Osteocyte (in vitro differentiated cells): ENCODE results near the gene EFS. TPM values are rescaled to one million over a fixed set of nuclear protein-coding genes. Genes with fewer than 3 reads are reported as not detected.

Source experiments
- DNase-seq: peaks from one replicate; pipeline ENCODE4 v3.0.0; 2021; ENCODE audit warnings: mixed read lengths; ENCODE audit not compliant: unreplicated experiment; ENCODE audit errors: extremely low spot score
- H3K27ac Mint-ChIP-seq: one replicate; pipeline ENCODE4 v1.8.0; 2021; ENCODE audit warnings: mild to moderate bottlenecking, mixed read lengths; ENCODE audit not compliant: unreplicated experiment
- H3K27me3 Mint-ChIP-seq: one replicate; pipeline ENCODE4 v1.8.0; 2021; ENCODE audit warnings: mixed read lengths; ENCODE audit not compliant: unreplicated experiment
- H3K36me3 Mint-ChIP-seq: one replicate; pipeline ENCODE4 v1.8.0; 2021; ENCODE audit warnings: mixed read lengths; ENCODE audit not compliant: unreplicated experiment
- H3K4me1 Mint-ChIP-seq: one replicate; pipeline ENCODE4 v1.8.0; 2021; ENCODE audit warnings: mixed read lengths; ENCODE audit not compliant: unreplicated experiment
- H3K4me3 Mint-ChIP-seq: one replicate; pipeline ENCODE4 v1.8.0; 2021; ENCODE audit warnings: mild to moderate bottlenecking, moderate library complexity, mixed read lengths; ENCODE audit not compliant: unreplicated experiment
- H3K9me3 Mint-ChIP-seq: one replicate; pipeline ENCODE4 v1.8.0; 2021; ENCODE audit warnings: mixed read lengths; ENCODE audit not compliant: unreplicated experiment
- CTCF ChIP-seq: fragments of 200-600 bp; sonication (generic); IDR thresholded peaks from 2 replicates; pipeline ENCODE4 v1.5.0; 2021; ENCODE audit warnings: antibody characterized with exemption, mild to moderate bottlenecking, moderate library complexity
- microRNA-seq: library from miRNA; unstranded; fragments of <30 nt; microRNA quantifications from one replicate; pipeline ENCODE4 v1.1.0, GENCODE V29; 2020; ENCODE audit not compliant: unreplicated experiment
- total RNA-seq: library from RNA; stranded (reverse); gene quantifications from 2 replicates; pipeline ENCODE4 v1.2.1, GENCODE V29; 2021

EFS gene
- total RNA-seq, 1 donor from 2014 or later = 31.9 TPM

DNA sequence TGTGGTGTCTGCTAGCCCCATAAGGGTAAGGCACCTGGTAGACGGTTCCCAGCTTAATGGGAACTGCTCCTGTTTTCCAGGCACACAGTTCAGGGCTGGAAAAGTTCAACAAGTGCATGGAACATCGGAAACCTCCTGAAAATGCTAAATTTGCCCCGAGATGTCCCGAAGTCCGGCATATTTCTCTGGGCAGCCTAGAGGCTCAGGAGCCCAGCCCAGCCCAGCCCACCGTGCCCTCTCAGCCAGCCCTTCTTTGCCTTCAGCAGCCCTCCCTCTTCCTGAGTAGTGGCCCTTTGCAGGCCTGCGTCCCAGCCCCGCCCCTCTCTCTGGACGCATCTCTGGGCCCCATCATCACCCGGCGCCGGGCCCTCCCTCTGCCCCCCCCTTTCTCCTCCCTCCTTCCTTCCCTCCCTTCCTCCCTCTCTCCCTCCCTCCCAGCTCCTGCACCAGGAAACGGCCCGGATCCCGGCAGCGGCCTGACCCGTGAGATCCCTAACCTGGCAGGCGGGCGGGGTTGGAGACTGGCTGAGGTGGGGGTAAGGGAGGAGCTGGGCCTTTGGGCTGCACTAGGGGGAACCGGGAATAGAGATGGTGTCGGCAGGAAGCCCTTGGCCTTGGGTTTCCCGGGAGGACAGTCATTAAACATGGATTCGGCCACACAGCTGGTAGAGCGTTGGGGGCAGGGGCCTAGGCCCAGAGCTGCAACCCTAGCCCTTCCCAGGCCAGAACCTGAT is 58.4 kb downstream of the EFS start, which contains the start of gene BCL2L2:
TSS of gene BCL2L2 (plus strand) at position 422 of the 734 bp plus-strand sequence. CDS start 935 bp downstream, outside the sequence.
- Mint-ChIP-seq H3K27ac (peak within 1 kb of the TSS; percentile 95), H3K36me3 (peaks cover 12% of the 10 kb centered on the region), H3K4me3 (peak within 1 kb of the TSS; percentile 98), H3K9me3 (no peaks in the 10 kb centered on the region), H3K27me3 (no peaks in the 10 kb centered on the region), H3K4me1 (peaks cover 43% of the 10 kb centered on the region)
- TF ChIP-seq CTCF = no peak
- DNase-seq = peak; percentile 94

Small RNA genes within 50 kb of the gene (microRNA-seq; reads per million reads assigned to microRNA genes)
- not detected for gene MIR208A

Other genes starting within 250 kb of the EFS start
- gene CEBPE, start 245.9 kb downstream of the EFS start, total RNA-seq = not detected in 2 replicates
- gene SLC7A8, start 181.5 kb downstream of the EFS start, total RNA-seq = 0.52 and 0.75 TPM in 2 replicates
- gene RNF212B, start 127.2 kb downstream of the EFS start, total RNA-seq = not detected in 2 replicates
- gene HOMEZ, start 79.0 kb downstream of the EFS start, total RNA-seq = 6.9 and 8.4 TPM in 2 replicates
- 15.3 and 19.2 TPM in 2 replicates for gene PPP1R3E, start 62.3 kb downstream of the EFS start, total RNA-seq
- gene BCL2L2, start 58.3 kb downstream of the EFS start, total RNA-seq = 21.6 and 27.9 TPM in 2 replicates
- gene PABPN1, start 43.7 kb downstream of the EFS start, total RNA-seq = 175 and 183 TPM in 2 replicates
- gene SLC22A17, start 12.3 kb downstream of the EFS start, total RNA-seq = 36.4 and 42.7 TPM in 2 replicates
- gene IL25, start 7.6 kb upstream of the EFS start, total RNA-seq = not detected in 2 replicates
- gene CMTM5, start 11.9 kb upstream of the EFS start, total RNA-seq = not detected in 2 replicates
- gene MYH6, start 43.1 kb upstream of the EFS start, total RNA-seq = not detected in 2 replicates
- not detected in 2 replicates for gene MYH7, start 70.5 kb upstream of the EFS start, total RNA-seq
- gene NGDN, start 104.5 kb upstream of the EFS start, total RNA-seq = 32.3 and 34.6 TPM in 2 replicates
- 3.8 and 5.7 TPM in 2 replicates for gene ZFHX2, start 186.6 kb upstream of the EFS start, total RNA-seq
- gene THTPA, start 191.1 kb upstream of the EFS start, total RNA-seq = 22.3 and 25.7 TPM in 2 replicates
- 27.5 and 32.6 TPM in 2 replicates for gene AP1G2, start 202.6 kb upstream of the EFS start, total RNA-seq
- not detected in 2 replicates for gene JPH4, start 213.6 kb upstream of the EFS start, total RNA-seq